Measurements from ENCODE around the gene EFNB2. TPM values are rescaled to one million over a fixed set of nuclear protein-coding genes. Genes with fewer than 3 reads are reported as not detected.
A peak's percentile ranks its signal among the peaks of the same experiment; 100 is the strongest.

The EFNB2 gene
- total and polyA plus RNA-seq, 2 donors: 13.8 to 17.1 TPM

GRCh38 chr13:106529415-106530170, 5.9 kb downstream of the EFNB2 start:
- Histone ChIP-seq H3K4me1 (ENCODE audit: control insufficient read depth in 2 of 2, insufficient read depth in 2 of 2, low read length in 2 of 2) (peaks cover 11 to 20% of the 10 kb centered on the region in 2 donors), H3K4me3 (ENCODE audit: low read length in 2 of 2) (no peak overlapping the region), H3K27me3 (ENCODE audit: control insufficient read depth in 2 of 2, insufficient read depth in 1 of 2, low read length in 1 of 2) (peaks cover 29 to 54% of the 10 kb centered on the region in 2 donors), H3K36me3 (ENCODE audit: control insufficient read depth in 2 of 2, insufficient read depth in 2 of 2, low read length in 1 of 2) (no peaks in the 10 kb centered on the region), H3K9me3 (ENCODE audit: control insufficient read depth in 2 of 2, insufficient read depth in 1 of 2, low read length in 1 of 2) (no peaks in the 10 kb centered on the region), H3K27ac (ENCODE audit: low read depth in 1 of 2, low read length in 1 of 2) (peak overlapping the region; percentile 32 to 52)
- no peak for DNase-seq (ENCODE audit: low read depth in 6 of 9, low spot score in 9 of 9)
- WGBS: 94% methylated on average over 8 of the region's 8 CpGs

DNA sequence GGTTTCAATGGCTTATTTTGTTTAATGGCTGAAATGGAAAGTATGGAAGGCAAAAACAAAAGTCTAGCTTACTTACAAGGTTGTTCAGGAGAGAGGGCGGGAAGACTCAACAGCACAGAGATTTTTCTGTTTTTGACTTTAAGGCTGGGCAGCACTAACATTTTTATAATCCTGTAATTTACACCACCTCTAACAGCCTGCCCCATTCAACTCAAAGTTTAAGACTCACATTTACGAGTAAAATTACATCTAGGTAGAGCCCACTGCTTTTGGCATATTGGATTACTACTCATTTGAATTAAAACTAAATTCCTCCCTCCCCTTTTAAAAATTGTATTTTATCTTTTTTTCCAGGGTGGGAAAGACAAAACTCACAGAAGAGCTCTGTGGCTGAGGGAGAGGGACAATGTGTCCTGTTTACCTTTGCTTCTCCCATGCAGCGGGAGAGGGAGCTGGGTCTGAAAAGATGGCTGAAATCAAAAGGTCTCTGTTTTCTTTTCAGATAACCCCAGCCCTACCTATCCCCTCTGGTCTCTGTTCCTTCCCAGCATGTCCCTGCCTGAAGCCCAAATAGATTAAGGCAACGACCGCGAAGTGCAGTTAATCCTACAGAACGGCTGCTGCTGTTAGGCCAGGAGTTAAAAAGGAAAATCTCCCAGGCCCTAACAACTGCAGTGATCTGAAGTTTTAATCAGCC, 6.6 kb downstream of the EFNB2 start:
- WGBS: 95% methylated on average over 7 of the region's 7 CpGs

GRCh38 chr13:106527826-106528225, 7.6 kb downstream of the EFNB2 start:
- no peaks in the 10 kb centered on the region for H3K36me3 ChIP-seq (ENCODE audit: control insufficient read depth in 2 of 2, insufficient read depth in 2 of 2, low read length in 1 of 2)
- no peaks in the 10 kb centered on the region for H3K9me3 ChIP-seq (ENCODE audit: control insufficient read depth in 2 of 2, insufficient read depth in 1 of 2, low read length in 1 of 2)
- no peak for DNase-seq (ENCODE audit: low read depth in 6 of 9, low spot score in 9 of 9)
- H3K4me1 ChIP-seq (ENCODE audit: control insufficient read depth in 2 of 2, insufficient read depth in 2 of 2, low read length in 2 of 2): peaks cover 6 to 14% of the 10 kb centered on the region in 2 donors
- no peak overlapping the region for H3K4me3 ChIP-seq (ENCODE audit: low read length in 2 of 2)
- WGBS: 91% methylated on average over 2 of the region's 2 CpGs
- no peak overlapping the region for H3K27ac ChIP-seq (ENCODE audit: low read depth in 1 of 2, low read length in 1 of 2)
- peaks cover 11 to 38% of the 10 kb centered on the region in 2 donors for H3K27me3 ChIP-seq (ENCODE audit: control insufficient read depth in 2 of 2, insufficient read depth in 1 of 2, low read length in 1 of 2)

More for the DNA sequence above, 6.6 kb downstream of the EFNB2 start:
- Histone ChIP-seq H3K27ac (ENCODE audit: low read depth in 1 of 2, low read length in 1 of 2) (peak overlapping the region; percentile 10 to 52), H3K27me3 (ENCODE audit: control insufficient read depth in 2 of 2, insufficient read depth in 1 of 2, low read length in 1 of 2) (peaks cover 21 to 47% of the 10 kb centered on the region in 2 donors), H3K36me3 (ENCODE audit: control insufficient read depth in 2 of 2, insufficient read depth in 2 of 2, low read length in 1 of 2) (no peaks in the 10 kb centered on the region), H3K4me1 (ENCODE audit: control insufficient read depth in 2 of 2, insufficient read depth in 2 of 2, low read length in 2 of 2) (peaks cover 6 to 15% of the 10 kb centered on the region in 2 donors), H3K9me3 (ENCODE audit: control insufficient read depth in 2 of 2, insufficient read depth in 1 of 2, low read length in 1 of 2) (no peaks in the 10 kb centered on the region), H3K4me3 (ENCODE audit: low read length in 2 of 2) (no peak overlapping the region)
- DNase-seq (ENCODE audit: low read depth in 6 of 9, low spot score in 9 of 9): no peak

- DNase-seq (ENCODE audit: low read depth in 6 of 9, low spot score in 9 of 9): no peak
- H3K27me3 ChIP-seq (ENCODE audit: control insufficient read depth in 2 of 2, insufficient read depth in 1 of 2, low read length in 1 of 2): peaks cover 7 to 34% of the 10 kb centered on the region in 2 donors
- WGBS: 96% methylated on average over 1 of the region's 1 CpG
- H3K9me3 ChIP-seq (ENCODE audit: control insufficient read depth in 2 of 2, insufficient read depth in 1 of 2, low read length in 1 of 2): no peaks in the 10 kb centered on the region
- peaks cover 4 to 10% of the 10 kb centered on the region in 2 donors for H3K4me1 ChIP-seq (ENCODE audit: control insufficient read depth in 2 of 2, insufficient read depth in 2 of 2, low read length in 2 of 2)
- H3K36me3 ChIP-seq (ENCODE audit: control insufficient read depth in 2 of 2, insufficient read depth in 2 of 2, low read length in 1 of 2): no peaks in the 10 kb centered on the region
- no peak overlapping the region for H3K27ac ChIP-seq (ENCODE audit: low read depth in 1 of 2, low read length in 1 of 2)
- H3K4me3 ChIP-seq (ENCODE audit: low read length in 2 of 2): no peak overlapping the region
Measured at GRCh38 chr13:106527445-106527801, 8.0 kb downstream of the EFNB2 start.

DNA sequence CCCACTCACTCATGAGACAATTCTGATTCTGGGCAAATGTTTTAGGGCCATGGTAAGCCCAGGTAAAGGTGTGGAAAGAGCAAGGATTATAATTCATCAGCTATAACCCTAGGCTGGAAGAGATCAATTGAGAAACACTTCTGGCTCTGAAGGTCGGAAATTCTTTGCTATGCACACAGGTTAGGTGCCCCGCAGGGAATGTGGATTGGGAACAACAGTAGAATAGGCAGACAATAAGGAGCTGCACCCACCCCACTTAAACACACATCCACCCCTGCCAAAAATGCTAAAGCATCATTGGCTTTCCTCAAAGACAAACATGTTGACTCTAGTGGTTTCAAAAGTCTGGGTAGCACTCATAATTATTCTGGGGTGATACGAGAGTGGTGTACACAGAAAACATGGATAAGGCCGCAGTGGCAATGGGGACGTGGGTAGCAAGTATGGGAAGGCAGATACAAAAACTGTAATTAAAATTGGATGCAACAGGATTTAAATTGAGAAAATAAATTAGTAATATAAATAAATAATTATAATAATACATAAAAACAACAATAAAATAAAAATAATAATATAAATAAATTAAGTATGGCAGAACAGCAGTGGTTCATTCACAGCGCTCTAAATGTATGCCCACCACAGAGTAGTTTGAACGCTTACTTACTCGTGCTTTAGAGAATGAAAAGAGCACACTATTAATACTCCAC, 8.6 kb downstream of the EFNB2 start:
- Histone ChIP-seq H3K9me3 (ENCODE audit: control insufficient read depth in 2 of 2, insufficient read depth in 1 of 2, low read length in 1 of 2) (no peaks in the 10 kb centered on the region), H3K4me3 (ENCODE audit: low read length in 2 of 2) (no peak overlapping the region), H3K36me3 (ENCODE audit: control insufficient read depth in 2 of 2, insufficient read depth in 2 of 2, low read length in 1 of 2) (no peaks in the 10 kb centered on the region), H3K27ac (ENCODE audit: low read depth in 1 of 2, low read length in 1 of 2) (no peak overlapping the region), H3K4me1 (ENCODE audit: control insufficient read depth in 2 of 2, insufficient read depth in 2 of 2, low read length in 2 of 2) (peaks cover 0 to 5% of the 10 kb centered on the region in 2 donors), H3K27me3 (ENCODE audit: control insufficient read depth in 2 of 2, insufficient read depth in 1 of 2, low read length in 1 of 2) (peaks cover 5 to 29% of the 10 kb centered on the region in 2 donors)
- no peak for DNase-seq (ENCODE audit: low read depth in 6 of 9, low spot score in 9 of 9)
- 96% methylated on average over 8 of the region's 8 CpGs for WGBS

DNA sequence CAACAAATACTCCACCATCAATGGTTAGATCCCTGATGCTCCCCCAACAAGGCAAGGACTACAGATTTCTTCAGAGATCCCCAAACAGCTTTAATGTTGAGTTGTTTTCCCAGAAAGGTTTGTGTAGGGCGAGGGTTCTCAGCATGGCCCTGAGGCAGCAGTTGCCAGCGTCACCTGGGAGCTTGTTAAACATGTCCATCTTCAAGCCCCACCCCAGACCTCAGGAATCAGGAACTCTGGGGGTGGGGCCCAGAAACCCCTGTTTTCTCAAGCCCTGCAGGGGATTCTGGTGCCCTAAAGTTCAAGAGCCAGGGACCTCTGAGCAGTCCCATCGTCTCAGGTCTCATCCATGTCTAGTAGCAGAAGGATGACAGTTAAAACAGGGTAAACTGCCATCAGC, 9.6 kb downstream of the EFNB2 start:
- H3K4me3 ChIP-seq (ENCODE audit: low read length in 2 of 2): no peak overlapping the region
- DNase-seq (ENCODE audit: low read depth in 6 of 9, low spot score in 9 of 9): no peak
- peaks cover 5 to 20% of the 10 kb centered on the region in 2 donors for H3K27me3 ChIP-seq (ENCODE audit: control insufficient read depth in 2 of 2, insufficient read depth in 1 of 2, low read length in 1 of 2)
- no peak overlapping the region for H3K27ac ChIP-seq (ENCODE audit: low read depth in 1 of 2, low read length in 1 of 2)
- no peaks in the 10 kb centered on the region for H3K9me3 ChIP-seq (ENCODE audit: control insufficient read depth in 2 of 2, insufficient read depth in 1 of 2, low read length in 1 of 2)
- H3K36me3 ChIP-seq (ENCODE audit: control insufficient read depth in 2 of 2, insufficient read depth in 2 of 2, low read length in 1 of 2): no peaks in the 10 kb centered on the region
- 96% methylated on average over 3 of the region's 3 CpGs for WGBS
- peaks cover 0 to 5% of the 10 kb centered on the region in 2 donors for H3K4me1 ChIP-seq (ENCODE audit: control insufficient read depth in 2 of 2, insufficient read depth in 2 of 2, low read length in 2 of 2)

DNA sequence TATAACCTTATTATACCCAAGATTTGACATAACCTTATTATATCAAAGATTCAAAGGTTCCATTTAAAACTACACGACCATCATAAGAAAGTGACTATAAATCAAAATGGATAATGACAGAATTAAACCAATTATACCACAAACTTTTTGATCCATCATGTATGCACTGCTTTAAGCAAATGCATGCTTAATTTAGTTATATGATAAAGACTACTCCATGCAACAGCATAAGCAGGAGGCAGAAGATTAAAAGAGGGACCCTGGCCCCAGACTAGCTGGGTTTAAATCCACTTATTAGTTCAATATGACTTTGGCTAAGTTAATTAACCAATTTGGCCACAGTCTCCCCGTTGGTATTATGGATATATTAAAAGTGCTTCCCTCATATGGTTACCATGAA, 11.4 kb downstream of the EFNB2 start:
- 85% methylated on average over 2 of the region's 2 CpGs for WGBS
- Histone ChIP-seq H3K9me3 (ENCODE audit: control insufficient read depth in 2 of 2, insufficient read depth in 1 of 2, low read length in 1 of 2) (no peaks in the 10 kb centered on the region), H3K36me3 (ENCODE audit: control insufficient read depth in 2 of 2, insufficient read depth in 2 of 2, low read length in 1 of 2) (no peaks in the 10 kb centered on the region), H3K4me3 (ENCODE audit: low read length in 2 of 2) (no peak overlapping the region), H3K27ac (ENCODE audit: low read depth in 1 of 2, low read length in 1 of 2) (no peak overlapping the region), H3K27me3 (ENCODE audit: control insufficient read depth in 2 of 2, insufficient read depth in 1 of 2, low read length in 1 of 2) (peaks cover 0 to 4% of the 10 kb centered on the region in 2 donors), H3K4me1 (ENCODE audit: control insufficient read depth in 2 of 2, insufficient read depth in 2 of 2, low read length in 2 of 2) (peaks cover 0 to 5% of the 10 kb centered on the region in 2 donors)
- no peak for DNase-seq (ENCODE audit: low read depth in 6 of 9, low spot score in 9 of 9)

DNA sequence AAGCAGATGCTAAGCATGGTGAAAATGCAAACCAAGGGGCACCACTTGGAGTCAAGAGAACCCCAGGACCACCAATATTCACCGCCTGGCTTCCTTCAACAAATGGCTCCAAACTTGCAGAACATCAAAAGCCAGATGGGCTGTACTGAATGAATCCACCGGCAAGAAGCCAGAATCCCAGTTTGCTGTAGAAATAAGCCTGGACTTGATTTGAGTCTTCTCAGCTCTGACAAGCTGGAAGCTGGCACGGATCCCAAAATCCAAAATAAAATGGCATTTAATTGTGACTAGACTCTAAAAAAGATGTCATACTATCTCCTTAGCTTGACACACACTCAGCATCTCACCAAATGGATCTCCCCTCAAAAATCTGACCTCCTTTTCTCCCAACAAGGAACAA, 11.9 kb downstream of the EFNB2 start:
- DNase-seq (ENCODE audit: low read depth in 6 of 9, low spot score in 9 of 9): peak in 1 of 9 donors; percentile 38
- 86% methylated on average over 3 of the region's 3 CpGs for WGBS
- no peaks in the 10 kb centered on the region for H3K9me3 ChIP-seq (ENCODE audit: control insufficient read depth in 2 of 2, insufficient read depth in 1 of 2, low read length in 1 of 2)
- peaks cover 0 to 2% of the 10 kb centered on the region in 2 donors for H3K27me3 ChIP-seq (ENCODE audit: control insufficient read depth in 2 of 2, insufficient read depth in 1 of 2, low read length in 1 of 2)
- H3K4me1 ChIP-seq (ENCODE audit: control insufficient read depth in 2 of 2, insufficient read depth in 2 of 2, low read length in 2 of 2): peaks cover 0 to 5% of the 10 kb centered on the region in 2 donors
- no peak overlapping the region for H3K4me3 ChIP-seq (ENCODE audit: low read length in 2 of 2)
- H3K27ac ChIP-seq (ENCODE audit: low read depth in 1 of 2, low read length in 1 of 2): peak overlapping the region in 1 of 2 donors; percentile 61
- no peaks in the 10 kb centered on the region for H3K36me3 ChIP-seq (ENCODE audit: control insufficient read depth in 2 of 2, insufficient read depth in 2 of 2, low read length in 1 of 2)
